RWPE1 (cell line): ENCODE results near the gene GLYR1.

Source experiments
- CTCF ChIA-PET: fragments of 350-600 bp; sonication (Branson Sonifier 250); formaldehyde crosslinking; extraction: SDS; loops from one replicate; lab custom pipeline; 2021; lab: Yijun Ruan, JAX
- POLR2A ChIA-PET: fragments of 400-600 bp; formaldehyde crosslinking; extraction: SDS; loops from one replicate; lab custom pipeline; 2020; ENCODE audit warnings: antibody characterized with exemption; ENCODE audit not compliant: low non-redundant PET; lab: Yijun Ruan, JAX
- DNase-seq: peaks from one replicate; pipeline ENCODE4 v3.0.0; 2012; ENCODE audit warnings: low spot score
- H3K27ac ChIP-seq: fragments of 450-650 bp; 2 replicates; pipeline ENCODE4 v1.5.1; 2017
- TF ChIP-seq, protein P1 (sequence below): fragments of 450-650 bp; conservative IDR thresholded peaks from 2 replicates; pipeline ENCODE4 v1.5.1; 2017; ENCODE audit warnings: low read depth, mild to moderate bottlenecking

Gene GLYR1

DNA sequence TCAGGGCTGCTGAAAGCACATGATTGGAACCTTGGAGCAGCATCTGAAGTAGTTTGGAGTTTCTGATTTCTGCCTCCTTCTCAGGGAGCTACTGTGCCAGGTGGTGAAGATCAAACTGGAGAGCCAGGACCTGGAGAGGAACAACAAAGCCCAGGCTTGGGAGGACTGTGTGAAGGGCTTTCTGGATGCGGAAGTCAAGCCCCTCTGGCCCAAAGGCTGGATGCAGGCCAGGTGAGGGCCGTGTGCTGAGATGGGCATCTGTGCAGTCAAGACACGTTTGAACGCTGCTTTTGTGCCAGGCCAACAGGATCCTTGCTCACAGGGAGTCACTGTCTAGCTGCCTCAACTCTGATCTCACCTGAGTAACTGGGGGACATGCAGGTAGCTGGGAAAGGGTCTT, 24.0 kb upstream of the GLYR1 start:
- TF ChIP-seq, protein P1, sequence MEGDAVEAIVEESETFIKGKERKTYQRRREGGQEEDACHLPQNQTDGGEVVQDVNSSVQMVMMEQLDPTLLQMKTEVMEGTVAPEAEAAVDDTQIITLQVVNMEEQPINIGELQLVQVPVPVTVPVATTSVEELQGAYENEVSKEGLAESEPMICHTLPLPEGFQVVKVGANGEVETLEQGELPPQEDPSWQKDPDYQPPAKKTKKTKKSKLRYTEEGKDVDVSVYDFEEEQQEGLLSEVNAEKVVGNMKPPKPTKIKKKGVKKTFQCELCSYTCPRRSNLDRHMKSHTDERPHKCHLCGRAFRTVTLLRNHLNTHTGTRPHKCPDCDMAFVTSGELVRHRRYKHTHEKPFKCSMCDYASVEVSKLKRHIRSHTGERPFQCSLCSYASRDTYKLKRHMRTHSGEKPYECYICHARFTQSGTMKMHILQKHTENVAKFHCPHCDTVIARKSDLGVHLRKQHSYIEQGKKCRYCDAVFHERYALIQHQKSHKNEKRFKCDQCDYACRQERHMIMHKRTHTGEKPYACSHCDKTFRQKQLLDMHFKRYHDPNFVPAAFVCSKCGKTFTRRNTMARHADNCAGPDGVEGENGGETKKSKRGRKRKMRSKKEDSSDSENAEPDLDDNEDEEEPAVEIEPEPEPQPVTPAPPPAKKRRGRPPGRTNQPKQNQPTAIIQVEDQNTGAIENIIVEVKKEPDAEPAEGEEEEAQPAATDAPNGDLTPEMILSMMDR = no peak
- POLR2A ChIA-PET = no interaction called here

DNA sequence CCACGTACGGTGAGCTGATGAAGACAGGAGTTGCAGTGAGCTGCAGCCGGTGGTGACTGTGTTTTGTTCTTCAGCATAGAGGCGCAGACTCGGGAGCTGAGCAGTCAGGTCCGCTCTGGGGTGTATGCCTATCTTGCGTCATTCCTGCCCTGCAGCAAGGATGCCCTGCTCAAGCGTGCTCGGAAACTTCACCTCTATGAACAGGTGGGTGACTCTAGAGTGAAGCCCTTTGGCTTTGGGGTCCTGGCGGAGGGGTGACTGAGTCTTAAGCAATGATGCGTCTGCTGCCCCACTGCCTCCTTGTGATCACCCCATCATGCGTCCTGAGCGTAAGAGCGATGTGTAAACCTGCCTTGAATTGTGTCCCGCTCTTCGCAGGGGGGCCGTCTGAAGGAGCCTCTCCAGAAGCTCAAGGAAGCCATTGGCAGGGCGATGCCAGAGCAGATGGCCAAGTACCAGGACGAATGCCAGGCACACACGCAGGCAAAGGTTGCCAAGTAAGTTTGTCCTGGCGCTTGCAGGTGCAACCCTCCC, 23.1 kb upstream of the GLYR1 start:
- POLR2A ChIA-PET = no interaction called here
- TF ChIP-seq, protein P1 = no peak
- peak overlapping the region; percentile 11; the same call in 1 of the 2 replicates for H3K27ac ChIP-seq
- no peak for DNase-seq
- CTCF ChIA-PET = no interaction called here

More for the DNA sequence above, 24.0 kb upstream of the GLYR1 start:
- DNase-seq = no peak
- H3K27ac ChIP-seq = peak overlapping the region; percentile 11; the same call in 1 of the 2 replicates
- CTCF ChIA-PET = no interaction called here

DNA sequence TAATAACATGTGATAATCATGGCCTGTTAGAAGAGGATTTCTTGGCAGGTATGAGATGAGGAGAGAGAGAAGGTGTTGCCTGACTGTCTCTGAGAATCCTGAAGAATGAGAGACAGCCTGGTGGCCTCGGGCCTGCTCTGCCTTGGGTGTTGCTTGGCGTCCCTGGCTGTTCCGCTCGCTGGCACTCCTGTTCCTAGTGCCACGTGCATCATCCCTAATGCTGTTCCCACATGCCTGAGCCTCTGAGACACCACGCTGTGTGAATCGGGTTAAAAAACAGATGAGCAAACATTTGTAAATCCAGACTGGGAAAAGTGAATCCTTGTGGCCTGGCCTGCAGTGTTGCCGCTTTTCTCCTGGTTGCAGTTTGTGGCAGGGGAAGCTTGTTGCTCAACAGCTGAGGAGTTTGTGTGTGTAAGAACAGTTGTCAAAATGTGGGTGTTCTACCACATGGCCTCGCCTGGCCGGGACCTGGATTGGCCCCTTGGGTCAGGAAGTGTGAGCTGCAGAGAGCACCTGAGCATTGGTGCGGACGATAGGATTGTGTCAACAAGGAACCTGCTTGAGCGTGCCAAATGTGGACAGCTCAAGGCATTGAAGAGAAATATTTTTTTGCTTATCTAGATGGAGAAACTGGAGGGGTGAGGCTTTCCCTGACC, 22.2 kb upstream of the GLYR1 start:
- ChIA-PET POLR2A (interaction anchor here (0.6 kb wide), 1 partner anchor 31 kb away, joined by 4 read pairs; no protein-coding TSS in a partner anchor), CTCF (no interaction called here)
- TF ChIP-seq, protein P1 = no peak
- H3K27ac ChIP-seq = peak overlapping the region; percentile 21; the same call in 1 of the 2 replicates
- no peak for DNase-seq

DNA sequence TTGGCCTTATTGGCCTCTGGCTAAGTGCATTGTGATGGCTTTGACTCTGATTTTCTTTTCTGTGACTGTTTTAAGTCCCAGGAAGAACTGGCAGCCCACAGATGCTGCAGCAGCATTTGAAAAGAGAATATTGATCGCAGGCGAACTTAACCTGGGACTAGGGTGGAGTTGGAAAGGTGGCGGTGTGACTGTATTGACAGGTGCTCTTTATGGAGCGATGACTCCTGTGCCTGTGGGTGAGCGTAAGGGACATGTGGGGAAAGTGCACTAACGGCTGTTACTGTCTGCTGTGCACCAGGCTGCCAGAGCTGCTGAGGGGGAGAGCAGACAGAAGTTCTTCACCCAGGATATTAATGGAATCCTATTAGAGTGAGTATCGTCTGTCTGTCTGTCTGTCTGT, 21.4 kb upstream of the GLYR1 start:
- TF ChIP-seq, protein P1 = no peak
- no peak for DNase-seq
- CTCF ChIA-PET = no interaction called here
- H3K27ac ChIP-seq = no peak overlapping the region
- POLR2A ChIA-PET = no interaction called here

DNA sequence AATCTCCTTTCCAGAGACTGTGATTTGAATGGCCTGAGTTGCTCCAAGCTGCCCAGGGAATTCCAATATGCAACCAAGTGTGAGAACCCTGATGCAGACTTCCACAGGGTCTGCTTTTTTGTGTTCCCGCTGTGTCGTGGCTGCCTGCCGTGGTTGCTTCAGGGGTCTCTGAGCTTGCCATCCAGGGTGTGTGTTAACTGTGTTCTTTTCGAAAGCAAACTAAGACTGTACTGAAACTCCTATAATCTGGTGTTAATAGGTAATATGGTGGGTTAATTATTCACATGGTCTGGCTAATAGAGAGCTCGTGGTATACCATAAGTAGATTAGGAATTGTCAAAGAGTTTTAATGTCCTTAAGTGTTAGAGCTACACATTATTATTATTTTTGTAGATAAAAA, 20.9 kb upstream of the GLYR1 start:
- DNase-seq = no peak
- no peak overlapping the region for H3K27ac ChIP-seq
- POLR2A ChIA-PET = no interaction called here
- TF ChIP-seq, protein P1 = no peak
- CTCF ChIA-PET = no interaction called here

DNA sequence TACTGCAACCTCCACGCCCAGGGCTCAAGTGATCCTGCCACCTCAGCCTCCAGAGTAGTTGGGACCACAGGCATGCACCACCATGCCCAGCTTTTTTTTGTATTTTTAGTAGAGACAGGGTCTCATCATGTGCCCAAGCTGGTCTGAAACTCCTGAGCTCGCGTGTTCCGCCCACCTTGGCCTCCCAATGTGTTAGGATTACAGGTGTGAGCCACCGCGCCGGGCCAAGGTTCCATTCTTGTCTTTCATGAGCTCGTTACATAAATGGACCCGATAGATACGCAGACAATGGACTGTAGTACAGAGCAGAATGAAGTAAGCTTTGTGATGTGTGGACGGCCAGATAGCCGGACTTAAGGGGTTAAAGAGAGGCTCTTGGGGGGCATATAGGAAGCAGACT, 19.5 kb upstream of the GLYR1 start:
- CTCF ChIA-PET = interaction anchor here (0.6 kb wide), 1 partner anchor 15 kb away, joined by 3 read pairs; no protein-coding TSS in a partner anchor
- TF ChIP-seq, protein P1 = no peak
- no peak for DNase-seq
- H3K27ac ChIP-seq = no peak overlapping the region
- POLR2A ChIA-PET = interaction anchor here (0.5 to 0.6 kb wide), 2 partner anchors 51 to 82 kb away, joined by 3 to 4 read pairs; no protein-coding TSS in a partner anchor
